ENCODE measurements around the gene TSPAN16.

TSPAN16 gene

GRCh38 chr19:11268783-11269267, 27.1 kb upstream of the TSPAN16 start:
- DNase-seq (ENCODE audit: low read depth in 3 of 3, low spot score in 1 of 3): no peak

GRCh38 chr19:11269408-11269807, 26.6 kb upstream of the TSPAN16 start:
- no peak for DNase-seq (ENCODE audit: low read depth in 3 of 3, low spot score in 1 of 3)

- DNase-seq (ENCODE audit: low read depth in 3 of 3, low spot score in 1 of 3): no peak
These were observed 22.7 kb upstream of the TSPAN16 start for GRCh38 chr19:11273296-11273695.

GRCh38 chr19:11273989-11274388, 22.0 kb upstream of the TSPAN16 start:
- no peak for DNase-seq (ENCODE audit: low read depth in 3 of 3, low spot score in 1 of 3)

GRCh38 chr19:11274533-11275086, 21.4 kb upstream of the TSPAN16 start:
- no peak for DNase-seq (ENCODE audit: low read depth in 3 of 3, low spot score in 1 of 3)

- DNase-seq (ENCODE audit: low read depth in 3 of 3, low spot score in 1 of 3): no peak
These were observed 17.3 kb upstream of the TSPAN16 start for GRCh38 chr19:11278670-11279069.

- no peak for DNase-seq (ENCODE audit: low read depth in 3 of 3, low spot score in 1 of 3)
These were observed 16.3 kb upstream of the TSPAN16 start for GRCh38 chr19:11279505-11280236.

- DNase-seq (ENCODE audit: low read depth in 3 of 3, low spot score in 1 of 3): no peak
These were observed 14.5 kb upstream of the TSPAN16 start for GRCh38 chr19:11281356-11282049.

GRCh38 chr19:11284515-11284914, 11.4 kb upstream of the TSPAN16 start:
- DNase-seq (ENCODE audit: low read depth in 3 of 3, low spot score in 1 of 3): no peak

- no peak for DNase-seq (ENCODE audit: low read depth in 3 of 3, low spot score in 1 of 3)
These were observed 9.5 kb upstream of the TSPAN16 start for GRCh38 chr19:11286312-11286974.

GRCh38 chr19:11288349-11288748, 7.6 kb upstream of the TSPAN16 start:
- no peak for DNase-seq (ENCODE audit: low read depth in 3 of 3, low spot score in 1 of 3)

GRCh38 chr19:11290256-11290655, 5.7 kb upstream of the TSPAN16 start:
- no peak for DNase-seq (ENCODE audit: low read depth in 3 of 3, low spot score in 1 of 3)

GRCh38 chr19:11291415-11291814, 4.5 kb upstream of the TSPAN16 start:
- DNase-seq (ENCODE audit: low read depth in 3 of 3, low spot score in 1 of 3): no peak

GRCh38 chr19:11291991-11292390, 4.0 kb upstream of the TSPAN16 start:
- no peak for DNase-seq (ENCODE audit: low read depth in 3 of 3, low spot score in 1 of 3)

GRCh38 chr19:11293433-11294389, 2.2 kb upstream of the TSPAN16 start:
- peak; percentile 28 to 77 (median 59) for DNase-seq (ENCODE audit: low read depth in 3 of 3, low spot score in 1 of 3)

- no peak for DNase-seq (ENCODE audit: low read depth in 3 of 3, low spot score in 1 of 3)
These were observed 780 bp upstream of the TSPAN16 start for GRCh38 chr19:11295180-11295579.

- DNase-seq (ENCODE audit: low read depth in 3 of 3, low spot score in 1 of 3): no peak
These were observed 304 bp downstream of the TSPAN16 start for GRCh38 chr19:11296264-11296663.

GRCh38 chr19:11299946-11300810, 4.2 kb downstream of the TSPAN16 start:
- DNase-seq (ENCODE audit: low read depth in 3 of 3, low spot score in 1 of 3): no peak

- DNase-seq (ENCODE audit: low read depth in 3 of 3, low spot score in 1 of 3): no peak
These were observed 4.8 kb downstream of the TSPAN16 start for GRCh38 chr19:11300811-11301120.

GRCh38 chr19:11304936-11305335, 9.0 kb downstream of the TSPAN16 start:
- no peak for DNase-seq (ENCODE audit: low read depth in 3 of 3, low spot score in 1 of 3)
